Neural progenitor cell (in vitro differentiated cells): ENCODE data around the gene TPI1. TPM values are rescaled to one million over a fixed set of nuclear protein-coding genes. Genes with fewer than 3 reads are reported as not detected.

ENCODE experiments used
- DNase-seq: peaks from one replicate; pipeline ENCODE4 v3.0.0-alpha.2; 2016; ENCODE audit warnings: low spot score
- H2AFZ ChIP-seq: fragments of 200-600 bp; sonication (generic); replicated peaks from 2 replicates; pipeline ENCODE4 v1.6.1; 2016; ENCODE audit warnings: antibody characterized with exemption
- H3F3A ChIP-seq: fragments of 200-600 bp; sonication (generic); 2 replicates; pipeline ENCODE4 v1.6.1; 2016; ENCODE audit warnings: antibody characterized with exemption, low read depth
- H3K27ac ChIP-seq: fragments of 200-600 bp; sonication (generic); 2 replicates; pipeline ENCODE4 v1.5.1; 2016; ENCODE audit warnings: mild to moderate bottlenecking
- H3K27me3 ChIP-seq: fragments of 200-600 bp; sonication (generic); 2 replicates; pipeline ENCODE4 v1.6.1; 2016; ENCODE audit warnings: mild to moderate bottlenecking, moderate library complexity
- H3K36me3 ChIP-seq: fragments of 200-600 bp; sonication (generic); 2 replicates; pipeline ENCODE4 v1.5.1; 2016
- H3K4me1 ChIP-seq: fragments of 200-600 bp; sonication (generic); 2 replicates; pipeline ENCODE4 v1.6.1; 2016; ENCODE audit warnings: mixed run types
- H3K4me2 ChIP-seq: fragments of 200-600 bp; sonication (generic); 2 replicates; pipeline ENCODE4 v1.6.1; 2016
- H3K4me3 ChIP-seq: fragments of 200-600 bp; sonication (generic); 2 replicates; pipeline ENCODE4 v1.5.1; 2016
- H3K79me2 ChIP-seq: fragments of 200-600 bp; sonication (generic); 2 replicates; pipeline ENCODE4 v1.6.1; 2016; ENCODE audit warnings: low read depth
- H3K9ac ChIP-seq: fragments of 200-600 bp; sonication (generic); 2 replicates; pipeline ENCODE4 v1.6.1; 2016
- H3K9me3 ChIP-seq: fragments of 200-600 bp; sonication (generic); 2 replicates; pipeline ENCODE4 v1.5.1; 2016; ENCODE audit warnings: low read depth
- H4K20me1 ChIP-seq: fragments of 200-600 bp; sonication (generic); 2 replicates; pipeline ENCODE4 v1.6.1; 2016; ENCODE audit warnings: low read depth
- H3K27ac Mint-ChIP-seq: 3 replicates; pipeline ENCODE4 v1.8.0; 2021; ENCODE audit warnings: mixed read lengths
- H3K27me3 Mint-ChIP-seq: 2 replicates; pipeline ENCODE4 v1.8.0; 2022; ENCODE audit warnings: low read depth, mild to moderate bottlenecking, inconsistent platforms, moderate library complexity, mixed read lengths; ENCODE audit not compliant: insufficient read depth
- H3K36me3 Mint-ChIP-seq: 3 replicates; pipeline ENCODE4 v1.8.0; 2021; ENCODE audit warnings: mixed read lengths
- H3K4me1 Mint-ChIP-seq: 3 replicates; pipeline ENCODE4 v1.8.0; 2021; ENCODE audit warnings: mixed read lengths
- H3K4me3 Mint-ChIP-seq: 3 replicates; pipeline ENCODE4 v1.8.0; 2021; ENCODE audit warnings: mild to moderate bottlenecking, moderate library complexity, mixed read lengths
- H3K9me3 Mint-ChIP-seq: 3 replicates; pipeline ENCODE4 v1.8.0; 2020; ENCODE audit warnings: mixed read lengths
- CTCF ChIP-seq: fragments of 200-600 bp; sonication (generic); IDR thresholded peaks from 2 replicates; pipeline ENCODE4 v1.5.1; 2017; ENCODE audit warnings: antibody characterized with exemption, mild to moderate bottlenecking
- EZH2 ChIP-seq: fragments of 200-600 bp; sonication (generic); IDR thresholded peaks from 2 replicates; pipeline ENCODE4 v1.6.1; 2017; ENCODE audit warnings: antibody characterized with exemption, mild to moderate bottlenecking, moderate library complexity
- EZH2phosphoT487 ChIP-seq: fragments of 200-600 bp; sonication (generic); IDR thresholded peaks from 2 replicates; pipeline ENCODE4 v1.6.1; 2017; ENCODE audit warnings: antibody characterized with exemption
- total RNA-seq: library from RNA; depleted of rRNA; stranded (reverse); fragments of >200 nt; gene quantifications from 2 replicates; pipeline ENCODE4 v1.2.3, GENCODE V29; 2015; ENCODE audit warnings: low replicate concordance

Gene TPI1
- total RNA-seq, 1 donor from 2014 or later, result 1,038 TPM

- Mint-ChIP-seq H3K36me3 (peaks cover 12% of the 10 kb centered on the region), H3K4me1 (peaks cover 73% of the 10 kb centered on the region), H3K4me3 (peak overlapping the region; percentile 73), H3K9me3 (no peaks in the 10 kb centered on the region), H3K27ac (peak overlapping the region; percentile 33), H3K27me3 (peaks cover 13% of the 10 kb centered on the region)
- H3K79me2 ChIP-seq, result peaks cover 14% of the 10 kb centered on the region
- H3K27me3 ChIP-seq, result no peaks in the 10 kb centered on the region
- H3K9me3 ChIP-seq, result no peaks in the 10 kb centered on the region
- TF ChIP-seq EZH2 (no peak), CTCF (no peak), EZH2phosphoT487 (no peak)
- no peak overlapping the region for H2AFZ ChIP-seq
- no peak overlapping the region for H3K4me3 ChIP-seq
- H3K36me3 ChIP-seq, result no peaks in the 10 kb centered on the region
- peaks cover 50% of the 10 kb centered on the region for H3K4me1 ChIP-seq
- DNase-seq, result no peak
- H3F3A ChIP-seq, result peaks cover 62% of the 10 kb centered on the region
- no peaks in the 10 kb centered on the region for H4K20me1 ChIP-seq
- no peak overlapping the region for H3K27ac ChIP-seq
- no peak overlapping the region for H3K4me2 ChIP-seq
- no peak overlapping the region for H3K9ac ChIP-seq
Measured at GRCh38 chr12:6824085-6824775, 43.1 kb upstream of the TPI1 start.

- Histone ChIP-seq H3K27ac (no peak overlapping the region), H3K9ac (no peak overlapping the region), H3K4me2 (peak overlapping the region; percentile 59), H3K4me3 (no peak overlapping the region), H2AFZ (no peak overlapping the region), H3K79me2 (peaks cover 21% of the 10 kb centered on the region), H3K27me3 (no peaks in the 10 kb centered on the region), H3K9me3 (no peaks in the 10 kb centered on the region), H3K36me3 (no peaks in the 10 kb centered on the region), H3F3A (peaks cover 55% of the 10 kb centered on the region), H4K20me1 (peaks cover 6% of the 10 kb centered on the region), H3K4me1 (peaks cover 46% of the 10 kb centered on the region)
- TF ChIP-seq EZH2phosphoT487 (no peak), EZH2 (no peak)
- no peak for DNase-seq
- peak overlapping the region; percentile 13 for H3K4me3 Mint-ChIP-seq
- peaks cover 12% of the 10 kb centered on the region for H3K27me3 Mint-ChIP-seq
- H3K27ac Mint-ChIP-seq, result peak overlapping the region; percentile 10
- peaks cover 67% of the 10 kb centered on the region for H3K4me1 Mint-ChIP-seq
- H3K9me3 Mint-ChIP-seq, result no peaks in the 10 kb centered on the region
- H3K36me3 Mint-ChIP-seq, result peaks cover 13% of the 10 kb centered on the region
Measured at GRCh38 chr12:6824901-6825381, 42.4 kb upstream of the TPI1 start.

GRCh38 chr12:6825398-6826124, 41.8 kb upstream of the TPI1 start:
- Mint-ChIP-seq H3K4me3 (peak overlapping the region; percentile 73), H3K27me3 (peaks cover 12% of the 10 kb centered on the region), H3K9me3 (no peaks in the 10 kb centered on the region), H3K27ac (peak overlapping the region; percentile 10), H3K4me1 (peaks cover 64% of the 10 kb centered on the region), H3K36me3 (peaks cover 13% of the 10 kb centered on the region)
- TF ChIP-seq EZH2phosphoT487 (no peak), EZH2 (no peak), CTCF (peak; percentile 88)
- H2AFZ ChIP-seq, result no peak overlapping the region
- no peak overlapping the region for H3K27ac ChIP-seq
- H3F3A ChIP-seq, result peaks cover 49% of the 10 kb centered on the region
- peaks cover 40% of the 10 kb centered on the region for H3K4me1 ChIP-seq
- H3K79me2 ChIP-seq, result peaks cover 27% of the 10 kb centered on the region
- no peak overlapping the region for H3K4me3 ChIP-seq
- peaks cover 12% of the 10 kb centered on the region for H4K20me1 ChIP-seq
- peak; percentile 91 for DNase-seq
- H3K36me3 ChIP-seq, result no peaks in the 10 kb centered on the region
- H3K4me2 ChIP-seq, result peak overlapping the region; percentile 59
- H3K9ac ChIP-seq, result no peak overlapping the region
- H3K27me3 ChIP-seq, result no peaks in the 10 kb centered on the region
- no peaks in the 10 kb centered on the region for H3K9me3 ChIP-seq
